GM10847 (cell line): Measurements from ENCODE around the gene NAA16.

Source experiments
- POLR2A ChIP-seq: IDR thresholded peaks from 2 replicates; pipeline ENCODE4 v1.6.1; 2011; ENCODE audit not compliant: insufficient read length; ENCODE audit errors: extremely low read depth

NAA16 gene

GRCh38 chr13:41413872-41414271 is 102.8 kb downstream of the NAA16 start:
- TF ChIP-seq POLR2A: no peak

- TF ChIP-seq POLR2A: no peak
These were observed 105.2 kb downstream of the NAA16 start for GRCh38 chr13:41416276-41416675.

- no peak for TF ChIP-seq POLR2A
These were observed 107.0 kb downstream of the NAA16 start for GRCh38 chr13:41418027-41418426.

GRCh38 chr13:41418731-41419130 is 107.7 kb downstream of the NAA16 start:
- no peak for TF ChIP-seq POLR2A

- TF ChIP-seq POLR2A: no peak
These were observed 108.1 kb downstream of the NAA16 start for GRCh38 chr13:41419206-41419605.

GRCh38 chr13:41420146-41420545 is 109.1 kb downstream of the NAA16 start:
- TF ChIP-seq POLR2A: no peak

- no peak for TF ChIP-seq POLR2A
These were observed 115.0 kb downstream of the NAA16 start for GRCh38 chr13:41426047-41426446.
